ENCODE results near the gene KIF5A.

Gene KIF5A

GRCh38 chr12:57577981-57578758 is 28.3 kb downstream of the KIF5A start:
- no peak for TF ChIP-seq CTCF (conservative IDR thresholded peaks at IDR 0.05; ENCODE audit: low read depth)
- no peak for DNase-seq (ENCODE audit: low spot score)
- POLR2A ChIA-PET (ENCODE audit: low non-redundant PET): no interaction called here
- CTCF ChIA-PET: no interaction called here
- no peak overlapping the region for H3K27ac ChIP-seq

DNA sequence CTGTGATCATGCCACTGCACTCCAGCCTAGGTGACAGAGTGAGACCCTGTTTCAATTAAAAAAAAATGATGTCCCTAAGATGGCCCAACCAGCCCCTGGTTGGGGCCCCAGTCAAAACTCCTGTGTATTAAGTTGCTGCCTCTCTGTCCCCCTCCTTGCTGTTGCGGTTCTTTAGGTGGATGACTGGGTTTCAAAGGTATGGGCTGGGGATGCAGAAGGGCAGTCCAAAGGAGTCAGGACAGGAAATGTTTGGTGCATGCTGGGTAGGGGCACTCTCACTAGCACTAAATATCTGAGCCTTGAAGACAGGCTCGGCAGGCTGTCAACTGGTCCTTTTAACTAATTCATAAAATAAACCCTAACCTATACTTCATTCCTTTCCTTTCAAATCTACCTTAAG is 29.2 kb downstream of the KIF5A start:
- ChIA-PET POLR2A (ENCODE audit: low non-redundant PET) (no interaction called here), CTCF (no interaction called here)
- no peak overlapping the region for H3K27ac ChIP-seq
- TF ChIP-seq CTCF (conservative IDR thresholded peaks at IDR 0.05; ENCODE audit: low read depth): no peak
- DNase-seq (ENCODE audit: low spot score): no peak

GRCh38 chr12:57579677-57580465 is 30.0 kb downstream of the KIF5A start:
- TF ChIP-seq CTCF (conservative IDR thresholded peaks at IDR 0.05; ENCODE audit: low read depth): no peak
- POLR2A ChIA-PET (ENCODE audit: low non-redundant PET): no interaction called here
- CTCF ChIA-PET: interaction anchor here (0.7 kb wide), 1 partner anchor 53 kb away, joined by 4 read pairs; the partner anchor contains the start of gene B4GALNT1
- H3K27ac ChIP-seq: no peak overlapping the region
- no peak for DNase-seq (ENCODE audit: low spot score)

GRCh38 chr12:57580466-57580795 is 30.6 kb downstream of the KIF5A start:
- no peak for TF ChIP-seq CTCF (conservative IDR thresholded peaks at IDR 0.05; ENCODE audit: low read depth)
- POLR2A ChIA-PET (ENCODE audit: low non-redundant PET): no interaction called here
- H3K27ac ChIP-seq: no peak overlapping the region
- CTCF ChIA-PET: no interaction called here
- DNase-seq (ENCODE audit: low spot score): no peak

- TF ChIP-seq CTCF (conservative IDR thresholded peaks at IDR 0.05; ENCODE audit: low read depth): no peak
- DNase-seq (ENCODE audit: low spot score): no peak
- CTCF ChIA-PET: interaction anchor here (0.5 to 0.9 kb wide), 5 partner anchors 14 to 126 kb away, joined by 4 to 8 read pairs (median 4); partner anchors contain the start of genes B4GALNT1 and OS9
- POLR2A ChIA-PET (ENCODE audit: low non-redundant PET): no interaction called here
- no peak overlapping the region for H3K27ac ChIP-seq
Observed at GRCh38 chr12:57581802-57582201, 32.0 kb downstream of the KIF5A start.

GRCh38 chr12:57582440-57582839 is 32.6 kb downstream of the KIF5A start:
- no peak for DNase-seq (ENCODE audit: low spot score)
- H3K27ac ChIP-seq: no peak overlapping the region
- ChIA-PET POLR2A (ENCODE audit: low non-redundant PET) (no interaction called here), CTCF (interaction anchor here (0.6 to 2.0 kb wide), 14 partner anchors 10 to 111 kb away, joined by 3 to 32 read pairs (median 10); partner anchors contain the start of genes B4GALNT1 and OS9)
- TF ChIP-seq CTCF (conservative IDR thresholded peaks at IDR 0.05; ENCODE audit: low read depth): no peak

All from RWPE1 (cell line).